ENCODE results near the gene MT1F.

- no peak for TF ChIP-seq CTCF (IDR thresholded peaks at IDR 0.05)
- TF ChIP-seq POLR2A (IDR thresholded peaks at IDR 0.05): no peak
Observed at GRCh38 chr16:56670620-56670934, 12.8 kb downstream of the MT1F start.
